T-cell (primary cell): ENCODE results near the gene ABHD6. TPM values are rescaled to one million over a fixed set of nuclear protein-coding genes. Genes with fewer than 3 reads are reported as not detected.
A peak's percentile ranks its signal among the peaks of the same experiment; 100 is the strongest.

ENCODE experiments used
- ATAC-seq, 4 experiments: fragments of 200-7000 bp in 3 of 4; fragments of 150-1000 bp in 1 of 4; cut with Tn5 transposase; replicated peaks in 1 of 4; 1 replicate in 3 of 4; 2 replicates in 1 of 4; pipeline ENCODE4 v1.10.0; 2021; ENCODE audit warnings: moderate library complexity in 3 of 4, mild to moderate bottlenecking in 2 of 4, moderate number of reproducible peaks in 1 of 4
- CTCF ChIA-PET, 2 donors: fragments of 300-600 bp; sonication (Branson Sonifier 250); formaldehyde crosslinking; loops; one replicate each; lab custom pipeline; 2022; ENCODE audit warnings: antibody characterized with exemption in 2 of 2; lab: Charles Lee
- POLR2A ChIA-PET, 2 donors: fragments of 300-600 bp; sonication (Branson Sonifier 250); formaldehyde crosslinking; loops; one replicate each; lab custom pipeline; 2022; ENCODE audit warnings: antibody characterized with exemption in 2 of 2; lab: Charles Lee
- DNase-seq, 35 experiments: peaks; one replicate each; pipeline versions ENCODE4 v3.0.0 to v3.0.0-alpha.2; 2013 to 2023
- H3K27ac ChIP-seq: one replicate; pipeline ENCODE4 v1.5.1; 2013; ENCODE audit warnings: low read length
- H3K27me3 ChIP-seq, 2 experiments: replicated peaks in 1 of 2; 1 replicate in 1 of 2; 2 replicates in 1 of 2; pipeline versions ENCODE4 v1.6.1 to v1.7.0; 2013; ENCODE audit warnings: low read length in 1 of 2, mixed read lengths in 1 of 2; ENCODE audit not compliant: control insufficient read depth in 2 of 2, insufficient read depth in 2 of 2; ENCODE audit errors: extremely low read depth in 1 of 2
- H3K36me3 ChIP-seq, 2 donors: 1 replicate in 1 of 2; 2 replicates in 1 of 2; pipeline versions ENCODE4 v1.6.1 to v1.7.0; 2013; ENCODE audit warnings: low read length in 1 of 2; ENCODE audit not compliant: control insufficient read depth in 2 of 2, insufficient read depth in 1 of 2; ENCODE audit errors: extremely low read depth in 1 of 2
- H3K4me1 ChIP-seq, 2 experiments: 1 replicate in 1 of 2; 2 replicates in 1 of 2; pipeline versions ENCODE4 v1.6.1 to v1.7.0; 2013; ENCODE audit warnings: low read length in 2 of 2, mixed read lengths in 1 of 2; ENCODE audit not compliant: insufficient read depth in 2 of 2, control insufficient read depth in 1 of 2; ENCODE audit errors: extremely low read depth in 1 of 2
- H3K4me3 ChIP-seq, 2 donors: 1 replicate in 1 of 2; 2 replicates in 1 of 2; pipeline versions ENCODE4 v1.5.1 to v1.7.0; 2013; ENCODE audit warnings: mild to moderate bottlenecking in 2 of 2, low read length in 1 of 2, moderate library complexity in 1 of 2; ENCODE audit not compliant: control insufficient read depth in 1 of 2; ENCODE audit errors: extremely low read depth in 1 of 2
- H3K9me3 ChIP-seq: 2 replicates; pipeline ENCODE4 v1.7.0; 2013
- H3K27ac Mint-ChIP-seq, 2 donors: one replicate each; pipeline ENCODE4 v1.8.0; 2020 to 2021; ENCODE audit warnings: mild to moderate bottlenecking in 2 of 2, mixed read lengths in 2 of 2
- H3K27me3 Mint-ChIP-seq, 2 donors: one replicate each; pipeline ENCODE4 v1.8.0; 2021 to 2022; ENCODE audit warnings: mixed read lengths in 2 of 2
- H3K36me3 Mint-ChIP-seq: one replicate; pipeline ENCODE4 v1.8.0; 2021; ENCODE audit warnings: mixed read lengths
- H3K4me1 Mint-ChIP-seq, 3 donors: one replicate each; pipeline ENCODE4 v1.8.0; 2020 to 2022; ENCODE audit warnings: mixed read lengths in 3 of 3, mild to moderate bottlenecking in 1 of 3
- H3K4me3 Mint-ChIP-seq, 3 donors: one replicate each; pipeline ENCODE4 v1.8.0; 2020 to 2022; ENCODE audit warnings: mild to moderate bottlenecking in 3 of 3, mixed read lengths in 3 of 3, moderate library complexity in 3 of 3
- H3K9me3 Mint-ChIP-seq, 3 donors: one replicate each; pipeline ENCODE4 v1.8.0; 2020 to 2022; ENCODE audit warnings: mixed read lengths in 3 of 3
- WGBS: methylation state at CpG from one replicate; pipeline ENCODE4 v1.1.5; 2013; ENCODE audit warnings: missing lambda C conversion rate; ENCODE audit not compliant: insufficient coverage; 5-methylcytosine and 5-hydroxymethylcytosine counted together
- total RNA-seq, 35 experiments: library from RNA in 6 of 35; stranded (reverse) in 6 of 35; fragments of 120-200 nt in 1 of 35; gene quantifications; one replicate each; pipeline versions ENCODE4 v1.2.1 to v1.2.4 and lab custom pipeline; 2013 to 2026

ABHD6 gene
- total RNA-seq, 5 donors from 2014 or later (not counting 1 experiment from before 2014, with no cell fraction given), result 3.9 to 7.0 (median 5.5) TPM

GRCh38 chr3:58235970-58236369, 1.6 kb upstream of the ABHD6 start:
- Histone ChIP-seq H3K9me3 (no peaks in the 10 kb centered on the region), H3K27me3 (peaks cover 0 to 22% of the 10 kb centered on the region in 2 experiments), H3K4me1 (peaks cover 4 to 21% of the 10 kb centered on the region in 2 experiments), H3K4me3 (no peak overlapping the region), H3K36me3 (no peaks in the 10 kb centered on the region), H3K27ac (no peak overlapping the region)
- no peak for DNase-seq
- CTCF ChIA-PET, result interaction anchor here (0.5 to 0.6 kb wide), 2 partner anchors 105 to 212 kb away, joined by 5 to 14 read pairs; no protein-coding TSS in a partner anchor
- H3K4me3 Mint-ChIP-seq, result peak overlapping the region; percentile 9 to 91 (median 88)
- POLR2A ChIA-PET, result no interaction called here
- peaks cover 18 to 20% of the 10 kb centered on the region in 2 donors for H3K27me3 Mint-ChIP-seq
- H3K27ac Mint-ChIP-seq, result no peak overlapping the region
- no peaks in the 10 kb centered on the region for H3K36me3 Mint-ChIP-seq
- no peaks in the 10 kb centered on the region for H3K9me3 Mint-ChIP-seq
- ATAC-seq, result no peak
- H3K4me1 Mint-ChIP-seq, result peaks cover 9 to 17% (median 10%) of the 10 kb centered on the region in 3 donors
- WGBS, result 96% methylated on average over 4 of the region's 4 CpGs

GRCh38 chr3:58236527-58237237, 910 bp upstream of the ABHD6 start:
- H3K9me3 ChIP-seq, result no peaks in the 10 kb centered on the region
- Mint-ChIP-seq H3K36me3 (no peaks in the 10 kb centered on the region), H3K27me3 (peaks cover 13 to 15% of the 10 kb centered on the region in 2 donors), H3K4me3 (peak overlapping the region; percentile 85 to 91 (median 88)), H3K27ac (peak overlapping the region; percentile 81 to 85), H3K4me1 (peaks cover 10 to 17% (median 11%) of the 10 kb centered on the region in 3 donors), H3K9me3 (no peaks in the 10 kb centered on the region)
- peak in 1 of 4 experiments; percentile 1 for ATAC-seq
- DNase-seq, result peak in 2 of 35 experiments; percentile 2 to 3
- ChIA-PET CTCF (interaction anchor here in 1 of 2 donors (0.6 kb wide), 2 partner anchors 213 to 263 kb away, joined by 6 to 14 read pairs; no protein-coding TSS in a partner anchor), POLR2A (interaction anchor here in 1 of 2 donors (0.6 kb wide), 1 partner anchor 11 kb away, joined by 3 read pairs; no protein-coding TSS in a partner anchor)
- peaks cover 4 to 21% of the 10 kb centered on the region in 2 experiments for H3K4me1 ChIP-seq
- peak overlapping the region; percentile 85 to 92 for H3K4me3 ChIP-seq
- H3K36me3 ChIP-seq, result no peaks in the 10 kb centered on the region
- peaks cover 0 to 22% of the 10 kb centered on the region in 2 experiments for H3K27me3 ChIP-seq
- H3K27ac ChIP-seq, result peak overlapping the region; percentile 14
- WGBS, result 26% methylated on average over 22 of the region's 24 CpGs

DNA sequence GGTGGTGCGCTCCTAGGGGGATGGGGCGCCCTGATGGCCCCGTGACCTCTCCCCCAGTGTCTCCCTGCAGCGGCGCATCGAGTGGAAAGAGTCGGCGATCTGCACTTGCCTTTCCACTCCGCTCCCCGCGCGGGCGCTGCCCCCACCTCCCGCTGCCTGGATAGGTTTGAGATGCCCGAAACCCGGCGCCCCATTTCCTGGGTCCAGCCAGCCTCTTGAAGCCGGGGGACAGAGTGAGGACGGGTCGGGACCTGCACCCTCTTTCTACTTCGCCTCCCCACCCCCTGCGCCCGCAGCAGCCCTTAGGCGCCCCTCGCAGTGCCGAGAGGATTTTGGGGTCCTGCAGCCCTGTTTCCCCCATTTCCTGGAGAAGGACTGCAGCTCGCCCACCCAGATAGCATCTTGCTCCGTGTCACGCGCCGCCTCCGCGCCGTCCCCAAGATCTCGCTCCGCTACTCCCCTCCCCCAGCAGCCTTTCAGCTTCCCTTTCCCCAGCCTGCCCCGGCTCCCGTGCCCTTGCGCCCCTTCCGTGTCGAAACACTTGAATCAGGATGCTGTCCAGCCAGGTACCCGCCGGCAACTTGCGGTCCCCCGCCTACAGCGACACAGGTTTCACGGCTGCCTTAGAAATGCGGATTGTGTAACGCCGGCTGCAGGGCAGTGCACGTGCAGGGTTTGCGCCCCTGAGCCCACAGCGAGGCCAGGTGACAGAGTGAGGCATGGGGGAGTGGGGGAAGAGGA, 519 bp downstream of the ABHD6 start:
- Mint-ChIP-seq H3K27ac (peak overlapping the region in 1 of 2 donors; percentile 28), H3K4me1 (peaks cover 10 to 16% (median 14%) of the 10 kb centered on the region in 3 donors), H3K36me3 (no peaks in the 10 kb centered on the region), H3K4me3 (peak overlapping the region; percentile 89 to 91 (median 90)), H3K9me3 (no peaks in the 10 kb centered on the region), H3K27me3 (peaks cover 3 to 5% of the 10 kb centered on the region in 2 donors)
- CTCF ChIA-PET, result interaction anchor here in 1 of 2 donors (0.7 to 3.8 kb wide), 2 partner anchors 69 to 276 kb away, joined by 4 to 25 read pairs; partner anchors contain the start of genes HTD2 and RPP14
- POLR2A ChIA-PET, result interaction anchor here in 1 of 2 donors (0.6 kb wide), 1 partner anchor 70 kb away, joined by 5 read pairs; no protein-coding TSS in a partner anchor
- Histone ChIP-seq H3K27me3 (peaks cover 0 to 22% of the 10 kb centered on the region in 2 experiments), H3K9me3 (no peaks in the 10 kb centered on the region), H3K4me1 (peaks cover 4 to 21% of the 10 kb centered on the region in 2 experiments), H3K27ac (no peak overlapping the region), H3K36me3 (no peaks in the 10 kb centered on the region), H3K4me3 (peak overlapping the region; percentile 77 to 92)
- WGBS, result under 1% methylated on average over 53 of the region's 53 CpGs
- peak; percentile 61 to 66 (median 64) for ATAC-seq
- DNase-seq, result peak in 27 of 35 experiments; percentile 2 to 55 (median 29)

DNA sequence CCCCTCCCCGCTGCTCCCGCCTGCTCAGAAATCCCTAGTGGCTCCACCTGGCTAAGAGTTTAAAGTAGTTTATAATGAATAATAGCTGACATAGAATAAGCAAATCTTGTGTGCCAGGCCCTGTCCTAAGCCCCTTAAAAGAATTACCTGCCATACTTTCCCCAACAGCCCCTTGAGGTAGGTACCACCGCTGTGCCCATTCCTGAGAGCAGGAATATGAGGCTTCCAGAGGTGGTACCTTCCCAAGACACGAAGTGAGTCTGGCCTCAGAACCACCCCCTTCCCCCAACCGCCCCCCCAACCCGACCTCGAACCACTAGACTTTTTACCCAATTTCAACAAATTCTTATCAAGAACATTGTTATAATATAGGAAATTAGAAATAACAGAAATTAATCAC, 1.2 kb downstream of the ABHD6 start:
- Mint-ChIP-seq H3K4me1 (peaks cover 10 to 16% (median 14%) of the 10 kb centered on the region in 3 donors), H3K9me3 (no peaks in the 10 kb centered on the region), H3K27ac (no peak overlapping the region), H3K4me3 (peak overlapping the region; percentile 89 to 91 (median 90)), H3K27me3 (peaks cover 3 to 5% of the 10 kb centered on the region in 2 donors), H3K36me3 (no peaks in the 10 kb centered on the region)
- Histone ChIP-seq H3K27ac (no peak overlapping the region), H3K27me3 (peaks cover 0 to 20% of the 10 kb centered on the region in 2 experiments), H3K36me3 (no peaks in the 10 kb centered on the region), H3K9me3 (no peaks in the 10 kb centered on the region), H3K4me3 (peak overlapping the region; percentile 77 to 92), H3K4me1 (peaks cover 4 to 21% of the 10 kb centered on the region in 2 experiments)
- ATAC-seq (no peak), DNase-seq (no peak)
- ChIA-PET CTCF (interaction anchor here in 1 of 2 donors (3.8 kb wide), 1 partner anchor 68 kb away, joined by 25 read pairs; the partner anchor contains the start of genes HTD2 and RPP14), POLR2A (interaction anchor here (0.7 to 0.8 kb wide), 2 partner anchors 163 to 1553 kb away, joined by 3 to 7 read pairs; no protein-coding TSS in a partner anchor)
- WGBS, result 100% methylated on average over 1 of the region's 7 CpGs

- no peaks in the 10 kb centered on the region for H3K27me3 Mint-ChIP-seq
- H3K4me1 Mint-ChIP-seq, result peaks cover 12 to 14% (median 14%) of the 10 kb centered on the region in 3 donors
- peaks cover 0 to 11% of the 10 kb centered on the region in 2 experiments for H3K27me3 ChIP-seq
- ATAC-seq (no peak), DNase-seq (no peak)
- no peaks in the 10 kb centered on the region for H3K36me3 Mint-ChIP-seq
- H3K9me3 ChIP-seq, result no peaks in the 10 kb centered on the region
- no peaks in the 10 kb centered on the region for H3K36me3 ChIP-seq
- H3K4me3 Mint-ChIP-seq, result no peak overlapping the region
- peaks cover 4 to 19% of the 10 kb centered on the region in 2 experiments for H3K4me1 ChIP-seq
- no peaks in the 10 kb centered on the region for H3K9me3 Mint-ChIP-seq
- WGBS, result 100% methylated on average over 2 of the region's 4 CpGs
- ChIA-PET POLR2A (interaction anchor here in 1 of 2 donors (0.6 kb wide), 1 partner anchor 676 kb away, joined by 3 read pairs; no protein-coding TSS in a partner anchor), CTCF (interaction anchor here in 1 of 2 donors (1.2 kb wide), 1 partner anchor 65 kb away, joined by 4 read pairs; the partner anchor contains the start of genes HTD2 and RPP14)
- H3K27ac ChIP-seq, result no peak overlapping the region
- H3K27ac Mint-ChIP-seq, result no peak overlapping the region
- H3K4me3 ChIP-seq, result no peak overlapping the region
Measured at GRCh38 chr3:58241306-58242044, 3.9 kb downstream of the ABHD6 start.
